ENCODE results near the gene CBX1. TPM values are rescaled to one million over a fixed set of nuclear protein-coding genes. Genes with fewer than 3 reads are reported as not detected.
"Not testable (repeated sequence)": the region's sequence is repeated elsewhere in the genome, so short reads cannot be mapped to it uniquely, and the experiment has no call there.

The CBX1 gene
- total RNA-seq, 2 donors from 2014 or later: 22.7 to 31.0 TPM

DNA sequence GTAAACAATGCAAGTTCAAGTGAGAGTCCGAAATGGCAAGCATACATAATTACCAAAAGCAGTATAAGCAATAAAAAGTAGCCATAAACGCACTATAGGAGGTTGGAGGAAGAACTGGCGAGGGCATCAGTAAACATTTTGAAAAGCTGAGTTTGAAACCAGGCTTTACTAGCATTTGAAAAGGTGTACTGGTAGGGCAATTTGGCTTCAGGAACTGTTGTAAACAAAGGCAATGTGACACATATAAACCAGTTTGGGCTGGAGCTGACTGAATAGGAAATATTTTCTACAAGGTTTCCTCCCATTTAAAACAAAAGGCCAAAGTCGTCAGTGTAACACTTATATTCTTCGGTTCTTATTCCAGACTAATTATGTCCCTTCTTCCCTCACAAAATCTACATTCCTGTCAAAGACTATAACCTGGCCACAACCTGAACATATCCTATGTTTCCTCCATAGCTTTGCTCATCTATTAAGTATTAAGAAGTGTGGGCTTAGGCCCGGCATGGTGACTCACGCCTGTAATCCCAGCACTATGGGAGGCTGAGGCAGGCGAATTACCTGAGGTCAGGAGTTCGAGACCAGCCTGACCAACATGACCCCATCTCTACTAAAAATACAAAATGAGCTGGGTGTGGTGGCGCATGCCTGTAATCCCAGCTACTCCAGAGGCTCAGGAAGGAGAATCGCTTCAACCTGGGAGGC, 7.8 kb downstream of the CBX1 start:
- DNase-seq (peak in 1 of 2 donors; percentile 39), ATAC-seq (peak; percentile 88)
- intact Hi-C loops (cut with DNase I, micrococcal nuclease): no loop called here

DNA sequence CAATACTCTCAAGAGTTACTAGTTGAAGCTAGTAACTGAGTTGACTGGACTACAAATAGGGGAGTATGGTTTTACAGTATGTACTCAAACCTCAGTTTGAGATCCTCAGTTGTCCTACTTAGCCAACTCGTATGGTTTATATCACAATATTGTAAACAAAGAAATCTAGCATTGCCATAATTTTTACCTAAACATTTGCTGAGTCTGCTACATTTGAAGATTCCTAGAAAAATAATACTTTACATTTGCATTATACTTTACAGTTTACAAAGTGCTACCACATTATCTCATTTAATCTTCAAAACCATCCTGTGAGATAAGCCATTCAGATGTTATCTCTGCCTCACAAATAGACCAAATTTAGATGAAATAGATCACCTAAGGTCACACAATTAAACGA, 16.3 kb downstream of the CBX1 start:
- ATAC-seq (no peak), DNase-seq (no peak)
- intact Hi-C loops (cut with DNase I, micrococcal nuclease): no loop called here

DNA sequence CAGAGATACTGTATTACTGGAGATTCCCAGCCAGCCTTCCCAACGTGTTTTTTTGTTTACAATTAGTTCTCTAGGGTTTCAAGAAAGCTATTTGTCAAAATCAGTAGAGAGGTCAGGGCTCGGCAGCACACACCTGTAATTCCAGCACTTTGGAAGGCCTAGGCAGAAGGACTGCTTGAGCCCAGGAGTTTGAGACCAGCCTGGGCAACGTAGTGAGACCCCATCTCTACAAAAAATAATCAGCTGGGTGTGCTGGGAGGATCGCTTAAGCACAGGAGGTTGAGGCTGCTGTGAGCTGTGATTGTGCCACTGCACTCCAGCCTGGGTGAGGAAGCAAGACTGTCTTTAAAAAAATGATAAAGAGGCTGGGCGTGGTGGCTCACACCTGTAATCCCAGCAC, 19.4 kb downstream of the CBX1 start:
- no peak for DNase-seq
- intact Hi-C loops (cut with DNase I, micrococcal nuclease): no loop called here
- ATAC-seq: no peak

DNA sequence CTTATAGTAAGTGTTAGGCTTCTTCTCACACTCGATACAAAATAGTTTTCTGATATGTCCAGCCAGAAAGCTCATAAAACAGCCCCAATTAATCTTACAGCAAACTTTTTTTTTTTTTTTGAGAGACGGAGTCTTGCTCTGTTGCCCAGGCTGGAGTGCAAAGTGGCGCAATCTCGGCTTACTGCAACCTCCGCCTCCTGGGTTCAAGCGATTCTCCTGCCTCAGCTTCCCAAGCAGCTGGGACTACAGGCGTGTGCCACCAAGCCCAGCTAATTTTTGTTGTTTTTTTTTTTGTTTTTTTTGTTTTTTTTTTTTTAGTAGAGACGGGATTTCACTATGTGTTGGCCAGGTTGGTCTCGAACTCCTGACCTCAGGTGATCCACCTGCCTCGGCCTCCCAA, 24.1 kb downstream of the CBX1 start:
- intact Hi-C loops (cut with DNase I, micrococcal nuclease); DNase-seq; ATAC-seq: not testable (repeated sequence)

DNA sequence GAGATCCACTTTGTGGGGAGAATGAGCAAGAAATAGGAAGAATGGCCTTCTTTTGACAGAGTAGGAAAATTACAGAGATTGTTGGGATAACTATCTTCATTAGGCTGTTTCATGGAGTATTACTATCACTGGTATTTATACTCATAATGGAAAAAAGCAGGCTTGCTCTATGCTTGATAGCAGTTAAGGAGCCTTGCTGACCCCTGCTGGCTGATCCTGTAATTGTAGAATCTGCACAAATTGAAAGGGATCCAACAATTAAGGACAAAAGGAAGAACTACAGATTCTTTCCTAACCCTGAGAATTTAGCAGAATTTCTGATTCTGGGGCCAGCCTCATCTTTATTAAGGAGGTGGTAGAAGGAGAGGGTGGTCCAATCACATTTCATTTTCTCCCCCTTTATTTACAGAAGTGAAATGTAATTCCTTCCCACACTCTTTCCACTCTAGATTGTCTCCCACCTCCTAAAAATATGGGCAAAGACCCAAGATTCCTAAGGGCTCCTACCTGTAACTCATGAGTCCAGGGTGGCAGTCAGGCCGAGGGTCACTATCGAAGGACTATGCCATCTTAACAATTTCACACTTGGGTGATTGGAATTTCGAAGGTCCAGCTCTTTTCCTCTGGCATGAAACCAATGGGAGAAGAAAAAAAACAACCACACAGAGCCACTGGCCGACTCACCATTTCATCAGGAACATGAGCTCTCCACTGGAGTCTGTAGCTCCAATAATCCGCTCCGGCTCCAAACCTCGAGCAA, 26.8 kb downstream of the CBX1 start:
- intact Hi-C loops (cut with DNase I, micrococcal nuclease): loop anchor here (2.0 to 5.0 kb wide), 2 partner anchors 37 to 48 kb away; partner anchors contain the start of gene COPZ2 (in 1 of the 2)
- peak; percentile 83 for ATAC-seq
- peak; percentile 60 to 88 for DNase-seq

DNA sequence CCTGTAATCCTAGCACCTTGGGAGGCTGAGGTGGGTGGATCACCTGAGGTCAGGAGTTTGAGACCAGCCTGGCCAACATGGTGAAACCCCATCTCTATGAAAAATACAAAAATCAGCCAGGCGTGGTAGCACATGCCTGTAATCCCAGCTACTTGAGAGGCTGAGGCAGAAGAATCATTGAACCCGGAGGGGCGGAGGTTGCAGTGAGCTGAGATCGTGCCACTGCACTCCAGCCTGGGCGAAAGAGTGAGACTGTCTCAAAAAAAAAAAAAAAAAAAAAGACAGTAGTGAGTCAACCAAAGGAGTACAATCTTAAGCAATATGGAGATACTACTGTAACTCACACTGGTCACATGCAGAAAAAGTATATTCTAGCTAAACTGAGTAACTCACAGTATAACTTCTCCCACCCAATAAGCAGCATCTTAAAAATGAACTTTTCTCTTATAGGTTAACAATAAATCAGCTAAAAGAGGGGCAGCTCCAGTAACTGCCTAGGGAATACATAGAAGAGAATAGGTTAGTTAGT, 27.6 kb downstream of the CBX1 start:
- DNase-seq, ATAC-seq: not testable (repeated sequence)
- intact Hi-C loops (cut with DNase I, micrococcal nuclease): loop anchor here (2.0 to 5.0 kb wide), 2 partner anchors 36 to 47 kb away; partner anchors contain the start of gene COPZ2 (in 1 of the 2)

DNA sequence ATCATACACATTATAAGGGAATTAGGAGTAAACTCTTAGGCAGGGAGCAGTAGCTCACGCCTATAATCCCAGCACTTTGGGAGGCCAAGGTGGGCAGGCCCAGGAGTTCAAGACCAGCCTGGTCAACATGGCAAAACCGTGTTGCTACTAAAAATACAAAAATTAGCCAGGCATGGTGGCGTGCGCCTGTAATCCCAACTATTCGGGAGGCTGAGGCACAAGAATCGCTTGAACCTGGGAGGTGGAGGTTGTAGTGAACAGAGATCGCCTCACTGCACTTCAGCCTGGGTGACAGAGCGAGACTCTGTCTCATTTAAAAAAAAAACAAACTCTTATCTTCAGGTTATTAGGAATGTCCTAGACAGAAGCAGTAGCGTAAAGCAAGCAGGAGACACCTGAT, 28.5 kb downstream of the CBX1 start:
- DNase-seq, ATAC-seq: not testable (repeated sequence)
- intact Hi-C loops (cut with DNase I, micrococcal nuclease): loop anchor here in 1 of 2 donors (5.0 kb wide), 1 partner anchor 36 kb away; the partner anchor contains the start of gene COPZ2

DNA sequence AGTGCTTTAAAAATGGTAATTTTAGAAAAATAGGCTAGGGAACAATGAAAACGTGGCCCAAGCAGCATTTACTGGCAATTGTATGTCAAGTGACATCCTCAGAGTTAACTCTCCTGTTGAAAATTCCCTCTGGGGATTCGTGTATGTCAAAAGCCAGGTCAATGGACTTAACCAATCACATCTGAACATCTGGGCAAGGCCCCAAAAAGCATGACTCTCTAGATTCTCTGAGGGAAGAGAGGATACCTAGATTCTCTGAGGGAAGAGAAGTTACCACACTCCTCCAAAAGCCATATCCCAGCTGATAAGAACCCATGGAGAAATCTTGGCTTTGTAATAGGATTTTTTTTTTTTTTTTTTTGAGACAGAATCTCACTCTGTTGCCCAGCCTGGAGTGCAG, 29.6 kb downstream of the CBX1 start:
- intact Hi-C loops (cut with DNase I, micrococcal nuclease): loop anchor here in 1 of 2 donors (5.0 kb wide), 1 partner anchor 34 kb away; the partner anchor contains the start of gene COPZ2
- DNase-seq (no peak), ATAC-seq (no peak)

DNA sequence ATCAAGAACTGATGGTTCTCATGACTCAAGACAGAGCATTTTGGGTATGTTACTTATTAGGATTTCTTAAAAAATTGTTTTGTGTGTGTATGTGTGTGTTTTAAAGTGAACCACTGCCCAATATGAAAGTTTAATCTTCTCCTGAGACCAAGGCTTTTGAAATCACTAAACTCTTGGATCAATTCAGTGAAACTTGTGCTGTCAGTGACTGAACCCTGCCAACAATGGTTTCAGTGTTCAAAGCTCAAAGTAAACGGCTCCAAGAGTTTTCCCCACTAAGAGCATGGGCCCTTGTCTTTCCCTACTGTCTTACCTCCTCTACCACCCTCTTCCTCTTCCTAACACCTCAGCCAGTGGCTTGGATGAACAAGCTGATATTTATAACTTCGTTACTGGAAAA, 31.1 kb downstream of the CBX1 start:
- intact Hi-C loops (cut with DNase I, micrococcal nuclease): loop anchor here in 1 of 2 donors (5.0 kb wide), 1 partner anchor 33 kb away; the partner anchor contains the start of gene COPZ2
- DNase-seq (no peak), ATAC-seq (no peak)

DNA sequence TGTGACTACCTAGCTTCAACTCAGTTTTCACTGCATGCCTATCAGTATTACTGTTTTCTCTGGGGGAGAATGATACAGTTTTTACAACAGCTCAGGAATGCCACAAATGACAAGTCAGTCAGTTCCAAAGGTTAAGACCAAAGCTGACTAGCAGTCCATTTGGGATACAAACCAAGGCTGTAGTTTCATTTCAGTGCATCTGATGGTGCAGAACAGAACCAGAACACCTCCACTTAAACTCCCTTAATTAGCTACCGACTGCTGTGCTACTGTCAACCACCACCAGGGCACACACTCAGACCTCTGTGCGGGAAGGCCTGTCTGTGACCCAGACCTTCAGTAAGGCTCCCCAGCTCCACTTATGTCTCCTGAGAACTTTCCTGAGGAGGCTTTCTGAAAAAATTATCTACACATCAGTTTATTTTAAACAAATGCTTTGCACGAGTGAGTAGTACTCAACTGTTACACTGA, 32.8 kb downstream of the CBX1 start:
- DNase-seq (no peak), ATAC-seq (peak; percentile 67)
- intact Hi-C loops (cut with DNase I, micrococcal nuclease): no loop called here

DNA sequence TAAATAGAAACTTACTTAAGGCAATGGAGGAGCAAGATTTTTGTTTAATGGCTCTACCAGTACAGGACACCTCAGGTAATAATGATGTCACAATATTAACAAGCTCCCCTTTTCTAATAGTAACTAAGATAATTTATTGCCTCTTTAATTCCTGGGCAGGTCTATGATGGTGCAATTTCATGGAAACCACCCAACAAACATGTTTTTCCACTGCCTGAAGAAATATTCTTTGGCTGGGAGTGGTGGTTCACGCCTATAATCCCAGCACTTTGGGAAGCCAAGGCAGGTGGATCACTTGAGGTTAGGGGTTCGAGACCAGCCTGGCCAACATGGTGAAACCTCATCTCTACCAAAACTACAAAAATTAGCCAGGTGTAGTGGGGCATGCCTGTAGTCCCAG, 33.5 kb downstream of the CBX1 start:
- intact Hi-C loops (cut with DNase I, micrococcal nuclease); ATAC-seq; DNase-seq: not testable (repeated sequence)

DNA sequence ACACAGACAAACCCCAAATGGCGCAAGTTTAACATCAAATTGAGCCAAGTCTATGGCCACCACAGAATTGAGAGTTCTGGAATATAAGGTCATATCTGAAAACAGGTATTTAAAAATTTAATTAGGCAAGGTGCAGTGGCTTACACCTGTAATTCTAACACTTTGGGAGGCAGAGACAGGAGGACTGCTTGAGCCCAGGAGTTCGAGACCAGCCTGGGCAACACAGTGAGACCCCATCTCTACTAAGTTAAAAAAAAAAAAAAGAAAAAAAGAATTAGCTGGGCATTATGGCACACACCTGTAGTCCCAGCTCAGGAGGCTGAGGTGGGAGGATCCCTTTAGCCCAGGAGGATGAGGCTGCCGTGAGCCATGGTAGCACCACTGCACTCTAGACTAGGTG, 34.0 kb downstream of the CBX1 start:
- intact Hi-C loops (cut with DNase I, micrococcal nuclease): no loop called here
- DNase-seq: no peak
- ATAC-seq: no peak

DNA sequence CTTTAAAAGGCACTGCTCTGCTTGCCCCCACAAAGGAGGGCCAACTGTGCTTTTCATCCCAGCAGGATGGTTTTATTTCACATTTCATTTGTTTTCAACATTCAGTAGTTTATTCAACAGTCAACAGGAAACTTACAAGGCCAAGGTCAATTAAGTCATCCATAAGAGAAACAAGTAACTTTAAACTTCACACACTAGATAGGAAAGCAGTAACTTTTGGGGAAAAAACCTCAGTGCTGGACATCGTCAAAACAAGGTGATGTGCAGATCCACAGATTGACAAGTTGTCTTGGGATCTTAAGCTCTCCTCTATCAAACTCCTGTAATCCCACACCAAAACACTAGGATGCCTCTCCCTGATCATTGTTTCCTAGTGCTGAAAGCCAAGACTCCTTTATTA, 34.6 kb downstream of the CBX1 start:
- intact Hi-C loops (cut with DNase I, micrococcal nuclease): no loop called here
- DNase-seq (no peak), ATAC-seq (no peak)

DNA sequence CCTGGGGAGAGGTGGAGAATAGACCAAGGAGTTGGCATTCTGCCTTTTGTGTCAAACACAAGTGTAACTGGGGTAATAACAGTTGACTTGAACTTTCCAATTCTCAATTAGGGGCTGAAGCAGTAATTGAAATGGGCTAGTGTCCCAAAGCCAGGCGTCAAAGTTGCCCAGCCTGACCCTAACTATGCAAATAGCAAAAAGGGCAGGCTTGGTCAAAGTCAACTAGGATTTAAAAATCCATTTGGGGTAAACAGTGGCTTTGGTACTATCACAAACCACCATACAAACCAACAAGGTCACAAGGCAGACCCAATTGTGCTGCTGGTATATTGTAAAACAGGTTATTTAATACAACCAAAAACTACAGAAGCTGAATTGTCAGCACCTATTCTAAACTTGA, 35.1 kb downstream of the CBX1 start:
- DNase-seq (no peak), ATAC-seq (no peak)
- intact Hi-C loops (cut with DNase I, micrococcal nuclease): no loop called here

DNA sequence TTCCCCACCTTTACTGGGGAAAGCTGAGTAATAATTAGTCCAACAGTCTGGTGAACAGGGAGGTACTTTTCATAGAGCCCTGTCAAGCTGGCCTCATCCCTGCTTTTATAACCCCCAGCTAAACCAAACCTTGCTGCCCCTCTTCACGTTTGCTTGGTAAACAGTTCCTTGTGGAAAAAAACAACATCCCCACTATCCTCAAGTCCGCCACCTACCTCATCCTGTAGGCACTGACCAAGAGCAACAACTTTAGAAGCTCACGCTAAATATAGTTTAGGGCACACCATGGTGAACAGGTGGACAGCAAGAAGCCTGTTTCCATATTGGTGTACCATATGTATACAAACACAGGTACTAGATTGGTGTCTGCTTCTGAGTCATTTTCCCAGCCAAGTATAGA, 36.6 kb downstream of the CBX1 start:
- intact Hi-C loops (cut with DNase I, micrococcal nuclease): no loop called here
- DNase-seq (no peak), ATAC-seq (no peak)

DNA sequence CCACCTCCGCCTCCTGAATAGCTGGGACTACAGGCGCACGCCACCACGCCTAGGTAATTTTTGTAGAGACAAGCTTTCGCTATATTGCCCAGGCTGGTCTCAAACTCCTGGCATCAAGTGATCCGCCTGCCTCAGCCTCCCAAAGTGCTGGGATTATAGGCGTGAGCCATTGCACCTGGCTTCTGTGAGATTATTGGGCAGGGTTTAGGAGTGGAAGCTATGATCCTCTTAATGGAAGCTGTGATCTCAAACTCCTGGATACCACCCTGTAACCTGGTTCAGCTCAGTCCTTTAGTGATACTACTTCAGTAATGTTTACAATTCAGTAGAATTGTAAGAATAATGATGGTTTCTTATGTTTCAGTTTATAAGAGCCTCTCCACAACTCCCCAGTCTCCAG, 39.0 kb downstream of the CBX1 start:
- DNase-seq: no peak
- intact Hi-C loops (cut with DNase I, micrococcal nuclease): no loop called here
- no peak for ATAC-seq

DNA sequence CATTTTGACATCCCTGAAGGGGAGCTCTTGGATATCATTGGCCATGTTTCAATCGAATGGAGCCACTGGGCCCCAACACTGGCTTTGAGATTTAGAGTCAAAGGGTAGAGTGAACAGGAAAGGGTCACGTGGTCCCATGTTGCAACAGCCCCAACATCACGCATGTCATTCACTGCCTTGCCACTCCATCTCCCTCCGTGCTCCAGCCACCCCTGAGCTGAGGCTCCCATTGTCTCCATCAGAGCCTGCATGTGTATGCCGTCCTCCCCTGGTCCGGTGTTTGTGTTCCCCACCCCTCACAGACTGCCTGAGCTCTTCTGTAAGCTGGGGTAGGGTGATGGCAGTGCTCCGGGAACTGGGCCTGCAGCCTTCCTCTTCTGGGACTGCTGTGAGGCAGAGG, 41.0 kb downstream of the CBX1 start:
- intact Hi-C loops (cut with DNase I, micrococcal nuclease): no loop called here
- ATAC-seq (no peak), DNase-seq (no peak)

DNA sequence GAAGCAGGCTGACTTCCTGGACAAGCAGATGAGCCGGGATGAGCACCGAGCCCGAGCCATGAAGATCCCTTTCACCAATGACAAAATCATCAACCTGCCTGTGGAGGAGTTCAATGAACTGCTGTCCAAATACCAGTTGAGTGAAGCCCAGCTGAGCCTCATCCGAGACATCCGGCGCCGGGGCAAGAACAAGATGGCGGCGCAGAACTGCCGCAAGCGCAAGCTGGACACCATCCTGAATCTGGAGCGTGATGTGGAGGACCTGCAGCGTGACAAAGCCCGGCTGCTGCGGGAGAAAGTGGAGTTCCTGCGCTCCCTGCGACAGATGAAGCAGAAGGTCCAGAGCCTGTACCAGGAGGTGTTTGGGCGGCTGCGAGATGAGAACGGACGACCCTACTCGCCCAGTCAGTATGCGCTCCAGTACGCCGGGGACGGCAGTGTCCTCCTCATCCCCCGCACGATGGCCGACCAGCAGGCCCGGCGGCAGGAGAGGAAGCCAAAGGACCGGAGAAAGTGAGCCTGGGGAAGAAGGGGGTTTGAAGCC, 42.1 kb downstream of the CBX1 start:
- DNase-seq (no peak), ATAC-seq (no peak)
- intact Hi-C loops (cut with DNase I, micrococcal nuclease): no loop called here

DNA sequence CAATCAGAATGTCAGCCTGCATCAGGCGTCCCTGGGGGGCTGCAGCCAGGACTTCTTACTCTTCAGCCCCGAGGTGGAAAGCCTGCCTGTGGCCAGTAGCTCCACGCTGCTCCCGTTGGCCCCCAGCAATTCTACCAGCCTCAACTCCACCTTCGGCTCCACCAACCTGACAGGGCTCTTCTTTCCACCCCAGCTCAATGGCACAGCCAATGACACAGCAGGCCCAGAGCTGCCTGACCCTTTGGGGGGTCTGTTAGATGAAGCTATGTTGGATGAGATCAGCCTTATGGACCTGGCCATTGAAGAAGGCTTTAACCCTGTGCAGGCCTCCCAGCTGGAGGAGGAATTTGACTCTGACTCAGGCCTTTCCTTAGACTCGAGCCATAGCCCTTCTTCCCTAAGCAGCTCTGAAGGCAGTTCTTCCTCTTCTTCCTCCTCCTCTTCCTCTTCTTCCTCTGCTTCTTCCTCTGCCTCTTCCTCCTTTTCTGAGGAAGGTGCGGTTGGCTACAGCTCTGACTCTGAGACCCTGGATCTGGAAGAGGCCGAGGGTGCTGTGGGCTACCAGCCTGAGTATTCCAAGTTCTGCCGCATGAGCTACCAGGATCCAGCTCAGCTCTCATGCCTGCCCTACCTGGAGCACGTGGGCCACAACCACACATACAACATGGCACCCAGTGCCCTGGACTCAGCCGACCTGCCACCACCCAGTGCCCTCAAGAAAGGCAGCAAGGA, 42.7 kb downstream of the CBX1 start:
- ATAC-seq: peak; percentile 13
- intact Hi-C loops (cut with DNase I, micrococcal nuclease): no loop called here
- no peak for DNase-seq
